Adrenal gland (tissue), 12 donors: Measurements from ENCODE around the gene HERC6. TPM values are rescaled to one million over a fixed set of nuclear protein-coding genes. Genes with fewer than 3 reads are reported as not detected.

Experiments used
- DNase-seq, 7 donors: peaks; one replicate each; pipeline ENCODE4 v3.0.0-alpha.2; 2019 to 2020
- H3K27ac ChIP-seq, 5 donors: fragments of 200-600 bp; sonication (generic) in 4 of 5; 1 replicate in 3 of 5; 2 replicates in 2 of 5; pipeline versions ENCODE4 v1.5.1 to v1.8.0; 2016 to 2020; ENCODE audit warnings: mild to moderate bottlenecking in 1 of 5
- H3K27me3 ChIP-seq: fragments of 200-600 bp; 2 replicates; pipeline ENCODE4 v1.8.0; 2021
- H3K36me3 ChIP-seq, 2 donors: fragments of 200-600 bp; replicated peaks in 1 of 2; 1 replicate in 1 of 2; 2 replicates in 1 of 2; pipeline versions ENCODE4 v1.5.1 to v1.8.0; 2018 to 2022
- H3K4me1 ChIP-seq, 2 donors: fragments of 200-600 bp; replicated peaks in 1 of 2; 1 replicate in 1 of 2; 2 replicates in 1 of 2; pipeline versions ENCODE4 v1.5.1 to v1.8.0; 2018 to 2021
- H3K4me3 ChIP-seq, 4 donors: fragments of 200-600 bp; sonication (generic) in 3 of 4; one replicate each; pipeline ENCODE4 v1.5.1; 2016 to 2018
- H3K9me3 ChIP-seq, 3 donors: fragments of 200-600 bp; sonication (generic) in 1 of 3; replicated peaks in 1 of 3; 1 replicate in 2 of 3; 2 replicates in 1 of 3; pipeline versions ENCODE4 v1.5.1 to v1.8.0; 2016 to 2021
- CTCF ChIP-seq, 6 experiments: fragments of 450-650 bp in 4 of 6; fragments of 200-600 bp in 2 of 6; sonication (generic) in 1 of 6; IDR thresholded peaks; 1 replicate in 5 of 6; 2 replicates in 1 of 6; pipeline versions ENCODE4 v1.5.1 to v1.8.0; 2016 to 2021; ENCODE audit warnings: antibody characterized with exemption in 6 of 6, mild to moderate bottlenecking in 2 of 6, moderate library complexity in 1 of 6
- POLR2A ChIP-seq, 2 donors: fragments of 450-650 bp; IDR thresholded peaks; one replicate each; pipeline ENCODE4 v1.6.1; 2017; ENCODE audit warnings: antibody characterized with exemption in 2 of 2, mild to moderate bottlenecking in 2 of 2, moderate library complexity in 1 of 2
- WGBS, 4 donors: extraction: QIAGEN DNeasy Blood & Tissue Kit in 2 of 4; methylation state at CpG; one replicate each; pipeline versions ENCODE4 v1.1.5 to v1.1.7; 2013 to 2017; 5-methylcytosine and 5-hydroxymethylcytosine counted together
- intact Hi-C, 2 donors: fragments of 100-400 bp; cut with DNase I; formaldehyde crosslinking; loops; one replicate each; pipeline versions ENCODE4 v1.14.1 to v1.15.0; 2022 to 2023
- polyA plus RNA-seq, 3 donors: library from polyadenylated mRNA; stranded (reverse); fragments of 200-250 nt in 2 of 3; fragments of 350-450 nt in 1 of 3; fragmentation: Illumina TruSeq in 1 of 3; extraction: RNeasy Lipid Tissue Mini Kit (QIAGEN cat#74804) in 1 of 3; gene quantifications; one replicate each; pipeline ENCODE4 v1.2.3, GENCODE V29; 2013 to 2014
- small RNA-seq, 2 donors: library from RNA; depleted of rRNA; stranded (forward); fragments of <200 nt; gene quantifications; one replicate each; pipeline ENCODE3, GENCODE V24; 2016
- total RNA-seq, 9 donors: library from RNA; depleted of rRNA in 4 of 9; stranded (reverse); fragments of >200 nt in 4 of 9; fragments of 120-200 nt in 1 of 9; fragmentation: NEBNext Ultra II Directional in 1 of 9; extraction: Animal tissue kit (Norgen Biotek cat#: 25700) in 1 of 9; gene quantifications; one replicate each; pipeline versions ENCODE4 v1.1.0 to v1.2.4, GENCODE V29; 2013 to 2023
- donor health status: healthy with polysubstance abuse.
- donor health status: Bipolar disorder and iron deficiency.
- donor health status: DM: yes; HTN: yes; CAD: no.
- donor health status: DM: no; HTN: no; CAD: no.
- donor health status: DM: no; HTN: no; CAD: no.
- donor health status: DM: yes; HTN: yes; CAD: no.

Gene HERC6
- total and polyA plus RNA-seq, 12 donors = 3.8 to 15.9 (median 11.9) TPM

- 58 to 77% (median 73%) methylated on average over 1 of the region's 1 CpG for WGBS, 4 donors
- H3K27me3 ChIP-seq = no peaks in the 10 kb centered on the region
- H3K36me3 ChIP-seq = no peaks in the 10 kb centered on the region
- no peak for DNase-seq
- intact Hi-C loops = no loop called here
- TF ChIP-seq POLR2A (IDR thresholded peaks at IDR 0.05) (no peak), CTCF (IDR thresholded peaks at IDR 0.05) (no peak)
- H3K4me1 ChIP-seq = no peaks in the 10 kb centered on the region
- no peaks in the 10 kb centered on the region for H3K9me3 ChIP-seq
- H3K27ac ChIP-seq = no peak overlapping the region
- no peak overlapping the region for H3K4me3 ChIP-seq
Observed at GRCh38 chr4:88481537-88481936, 102.9 kb downstream of the HERC6 start.

DNA sequence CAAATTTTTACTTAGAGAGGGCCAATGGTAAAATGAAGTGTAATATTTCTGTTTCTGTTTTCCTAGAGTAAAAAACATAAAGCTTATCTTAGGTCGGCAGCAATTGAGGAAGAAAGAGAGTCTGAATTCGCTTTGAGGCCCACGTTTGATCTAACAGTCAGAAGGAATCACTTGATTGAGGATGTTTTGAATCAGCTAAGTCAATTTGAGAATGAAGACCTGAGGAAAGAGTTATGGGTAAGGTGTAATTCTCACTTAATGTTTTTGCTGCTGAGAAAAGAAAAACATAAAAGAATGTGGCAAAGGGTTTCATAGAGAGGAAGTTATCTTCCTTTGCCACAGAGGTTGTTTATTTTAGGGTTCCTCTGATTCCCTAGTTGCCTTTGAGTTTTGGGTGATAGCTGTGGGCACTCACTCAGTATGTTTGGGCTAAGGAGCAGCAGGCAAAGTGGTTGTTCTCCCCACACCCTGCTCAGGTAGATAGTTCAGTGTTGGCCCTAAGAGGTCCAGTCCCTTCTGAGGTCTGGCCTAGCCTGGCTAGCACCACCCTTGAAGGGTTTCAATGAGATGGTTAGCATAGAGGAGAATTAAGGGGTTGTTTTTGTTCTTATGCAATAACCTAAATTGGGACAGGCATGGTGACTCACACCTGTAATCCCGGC is 110.6 kb downstream of the HERC6 start:
- H3K9me3 ChIP-seq = no peaks in the 10 kb centered on the region
- H3K4me3 ChIP-seq = no peak overlapping the region
- H3K4me1 ChIP-seq = no peaks in the 10 kb centered on the region
- no peaks in the 10 kb centered on the region for H3K36me3 ChIP-seq
- no peak overlapping the region for H3K27ac ChIP-seq
- WGBS, 4 donors = 76 to 79% (median 77%) methylated on average over 4 of the region's 4 CpGs
- DNase-seq = no peak
- no peaks in the 10 kb centered on the region for H3K27me3 ChIP-seq
- TF ChIP-seq POLR2A (IDR thresholded peaks at IDR 0.05) (no peak), CTCF (IDR thresholded peaks at IDR 0.05) (no peak)
- intact Hi-C loops = no loop called here

Small RNAs within 50 kb of the gene (small RNA-seq; reads per million reads assigned to genes)
- gene RF00019 = 0 reads per million in 2 donors

Other genes with a start within 250 kb of the HERC6 start
- gene ABCG2, start 220.2 kb upstream of the HERC6 start, total RNA-seq = 10 to 100 TPM in 4 of 9 donors, 1 to 10 TPM in 5; 4.2 to 22.0 (median 9.9) TPM
- 1 to 10 TPM; 2.0 to 3.4 (median 2.4) TPM for gene ABCG2, start 220.2 kb upstream of the HERC6 start, polyA plus RNA-seq
- 10 to 100 TPM; 18.7 to 53.5 (median 23.8) TPM for gene PPM1K, start 94.3 kb upstream of the HERC6 start, total RNA-seq
- gene PPM1K, start 94.3 kb upstream of the HERC6 start, polyA plus RNA-seq = 10 to 100 TPM in 1 of 3 donors, 1 to 10 TPM in 2; 4.1 to 27.3 (median 4.7) TPM
- 1 to 10 TPM; 3.3 to 9.9 (median 7.0) TPM for gene HERC5, start 78.3 kb downstream of the HERC6 start, total RNA-seq
- gene HERC5, start 78.3 kb downstream of the HERC6 start, polyA plus RNA-seq = 1 to 10 TPM; 4.4 to 6.3 (median 4.7) TPM
- gene PYURF, start 144.9 kb downstream of the HERC6 start, total RNA-seq = 100 to 1,000 TPM in 3 of 9 donors, 10 to 100 TPM in 6; 76.5 to 159 (median 87.7) TPM
- 10 to 100 TPM; 69.2 to 97.3 (median 74.8) TPM for gene PYURF, start 144.9 kb downstream of the HERC6 start, polyA plus RNA-seq
- gene HERC3, start 213.6 kb downstream of the HERC6 start, total RNA-seq = 10 to 100 TPM in 8 of 9 donors, 1 to 10 TPM in 1; 6.4 to 40.1 (median 32.4) TPM
- 10 to 100 TPM in 1 of 3 donors, 1 to 10 TPM in 2; 3.4 to 18.7 (median 5.4) TPM for gene HERC3, start 213.6 kb downstream of the HERC6 start, polyA plus RNA-seq